GM18511 (cell line): ENCODE results near the gene KANSL3.

Source experiments
- ATAC-seq: cut with Tn5 transposase; IDR thresholded peaks from one replicate; pipeline ENCODE4 v1.9.1; 2021; ENCODE audit warnings: mild to moderate bottlenecking, moderate library complexity; ENCODE audit not compliant: unreplicated experiment

The KANSL3 gene

DNA sequence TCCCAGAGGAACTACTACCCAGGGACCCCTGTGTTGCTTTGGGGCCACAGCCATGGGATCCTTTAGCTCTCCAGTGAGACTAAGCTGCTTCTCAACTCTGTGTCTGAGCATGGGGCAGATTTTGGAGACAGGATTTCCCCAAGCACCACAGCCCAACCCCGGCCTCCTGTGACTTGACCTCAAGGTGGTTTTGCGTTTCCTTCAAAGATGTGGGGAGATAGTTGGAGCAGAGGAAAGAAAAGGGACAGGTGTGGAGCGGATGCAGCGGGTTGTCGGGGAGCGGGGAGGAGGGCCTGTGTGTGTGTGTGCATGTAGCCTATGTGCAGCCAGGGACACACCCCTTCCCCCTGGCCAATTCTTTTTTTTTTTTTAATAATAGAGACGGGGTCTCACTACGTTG, 91.3 kb downstream of the KANSL3 start:
- no peak for ATAC-seq

GRCh38 chr2:96546321-96546720, 91.8 kb downstream of the KANSL3 start:
- ATAC-seq, result no peak
